Brain pericyte (primary cell): Measurements from ENCODE around the gene NDUFB7.
A peak's percentile ranks its signal among the peaks of the same experiment; 100 is the strongest.
"Not testable (repeated sequence)": the region's sequence is repeated elsewhere in the genome, so short reads cannot be mapped to it uniquely, and the experiment has no call there.

Source experiments
- DNase-seq: peaks from one replicate; pipeline ENCODE4 v3.0.0-alpha.2; 2012; ENCODE audit warnings: low read depth, low spot score

Gene NDUFB7

GRCh38 chr19:14571695-14572490 is at the start of gene NDUFB7:
Gene NDUFB7 (minus strand): TSS chr19:14572066. CDS start chr19:14572000, 66 bp downstream.
- peak; percentile 65 for DNase-seq

GRCh38 chr19:14619404-14619803 is 47.5 kb upstream of the NDUFB7 start:
- no peak for DNase-seq

GRCh38 chr19:14616407-14616806 is 44.5 kb upstream of the NDUFB7 start:
- no peak for DNase-seq

- DNase-seq: no peak
Observed at GRCh38 chr19:14615623-14616022, 43.8 kb upstream of the NDUFB7 start.

- no peak for DNase-seq
Observed at GRCh38 chr19:14614099-14614412, 42.2 kb upstream of the NDUFB7 start.

- DNase-seq: not testable (repeated sequence)
Observed at GRCh38 chr19:14613399-14614098, 41.7 kb upstream of the NDUFB7 start.

GRCh38 chr19:14612657-14613056 is 40.8 kb upstream of the NDUFB7 start:
- no peak for DNase-seq

- DNase-seq: not testable (repeated sequence)
Observed at GRCh38 chr19:14612242-14612641, 40.4 kb upstream of the NDUFB7 start.

GRCh38 chr19:14611051-14611450 is 39.2 kb upstream of the NDUFB7 start:
- DNase-seq: no peak

- no peak for DNase-seq
Observed at GRCh38 chr19:14606627-14607026, 34.8 kb upstream of the NDUFB7 start.

- no peak for DNase-seq
Observed at GRCh38 chr19:14603990-14604387, 32.1 kb upstream of the NDUFB7 start.

- DNase-seq: no peak
Observed at GRCh38 chr19:14599548-14600147, 27.8 kb upstream of the NDUFB7 start.

- DNase-seq: no peak
Observed at GRCh38 chr19:14595558-14595957, 23.7 kb upstream of the NDUFB7 start.

- DNase-seq: not testable (repeated sequence)
Observed at GRCh38 chr19:14589433-14589832, 17.6 kb upstream of the NDUFB7 start.

- DNase-seq: not testable (repeated sequence)
Observed at GRCh38 chr19:14585187-14585586, 13.3 kb upstream of the NDUFB7 start.

- not testable (repeated sequence) for DNase-seq
Observed at GRCh38 chr19:14584372-14584771, 12.5 kb upstream of the NDUFB7 start.

- no peak for DNase-seq
Observed at GRCh38 chr19:14582894-14583340, 11.1 kb upstream of the NDUFB7 start, which contains the start of gene CLEC17A. Gene CLEC17A (plus strand): TSS chr19:14583084. CDS start chr19:14583161, 77 bp downstream.

- no peak for DNase-seq
Observed at GRCh38 chr19:14580623-14581237, 8.9 kb upstream of the NDUFB7 start.

- DNase-seq: no peak
Observed at GRCh38 chr19:14577885-14578427, 6.1 kb upstream of the NDUFB7 start.

- DNase-seq: no peak
Observed at GRCh38 chr19:14577264-14577663, 5.4 kb upstream of the NDUFB7 start.

GRCh38 chr19:14576363-14576762 is 4.5 kb upstream of the NDUFB7 start:
- DNase-seq: no peak
